OCI-M2 (cell line): ENCODE results near the gene EBF4.
"Not testable (repeated sequence)": the region's sequence is repeated elsewhere in the genome, so short reads cannot be mapped to it uniquely, and the experiment has no call there.

ENCODE experiments used
- DNase-seq: peaks from one replicate; lab custom pipeline; 2025; ENCODE audit not compliant: unreplicated experiment; lab: John Stamatoyannopoulos, UW

Gene EBF4

GRCh38 chr20:2807929-2808328 is 115.3 kb downstream of the EBF4 start:
- DNase-seq, result not testable (repeated sequence)

- DNase-seq, result no peak
These were observed 117.1 kb downstream of the EBF4 start for GRCh38 chr20:2809690-2810089.
